KOPT-K1 (cell line): ENCODE data around the gene ADAP1.

Source experiments
- H3K27ac ChIP-seq: fragments of 200-600 bp; sonication (generic); 2 replicates; pipeline ENCODE4 v1.5.1; 2016; ENCODE audit warnings: antibody characterized with exemption, mild to moderate bottlenecking, low read depth, low read length; ENCODE audit not compliant: poor library complexity, severe bottlenecking
- H3K36me3 ChIP-seq: fragments of 200-600 bp; sonication (generic); 2 replicates; pipeline ENCODE4 v1.5.1; 2017; ENCODE audit warnings: antibody characterized with exemption, mild to moderate bottlenecking, low read length, moderate library complexity; ENCODE audit not compliant: insufficient read depth
- H3K9me3 ChIP-seq: fragments of 200-600 bp; sonication (generic); 2 replicates; pipeline ENCODE4 v1.5.1; 2017; ENCODE audit warnings: antibody characterized with exemption, low read length, mild to moderate bottlenecking; ENCODE audit not compliant: insufficient read depth, poor library complexity, severe bottlenecking

Gene ADAP1

GRCh38 chr7:920351-921070 is 34.0 kb downstream of the ADAP1 start:
- Histone ChIP-seq H3K9me3 (no peaks in the 10 kb centered on the region), H3K36me3 (no peaks in the 10 kb centered on the region), H3K27ac (no peak overlapping the region)

GRCh38 chr7:919924-920341 is 34.5 kb downstream of the ADAP1 start:
- H3K9me3 ChIP-seq: no peaks in the 10 kb centered on the region
- no peaks in the 10 kb centered on the region for H3K36me3 ChIP-seq
- no peak overlapping the region for H3K27ac ChIP-seq

GRCh38 chr7:919114-919442 is 35.4 kb downstream of the ADAP1 start:
- Histone ChIP-seq H3K9me3 (no peaks in the 10 kb centered on the region), H3K27ac (no peak overlapping the region), H3K36me3 (no peaks in the 10 kb centered on the region)

GRCh38 chr7:918441-919113 is 35.9 kb downstream of the ADAP1 start:
- Histone ChIP-seq H3K9me3 (no peaks in the 10 kb centered on the region), H3K27ac (no peak overlapping the region), H3K36me3 (no peaks in the 10 kb centered on the region)

- Histone ChIP-seq H3K9me3 (no peaks in the 10 kb centered on the region), H3K36me3 (no peaks in the 10 kb centered on the region), H3K27ac (no peak overlapping the region)
These were observed 36.4 kb downstream of the ADAP1 start for GRCh38 chr7:918118-918425.

- no peaks in the 10 kb centered on the region for H3K9me3 ChIP-seq
These were observed 37.0 kb downstream of the ADAP1 start for GRCh38 chr7:917255-918117.

GRCh38 chr7:916291-916941 is 38.1 kb downstream of the ADAP1 start:
- no peak overlapping the region for H3K27ac ChIP-seq

More at GRCh38 chr7:917255-918117, 37.0 kb downstream of the ADAP1 start:
- no peak overlapping the region for H3K27ac ChIP-seq
- no peaks in the 10 kb centered on the region for H3K36me3 ChIP-seq

GRCh38 chr7:915291-916218 is 38.9 kb downstream of the ADAP1 start:
- Histone ChIP-seq H3K9me3 (no peaks in the 10 kb centered on the region), H3K36me3 (no peaks in the 10 kb centered on the region), H3K27ac (no peak overlapping the region)

More at GRCh38 chr7:916291-916941, 38.1 kb downstream of the ADAP1 start:
- Histone ChIP-seq H3K36me3 (no peaks in the 10 kb centered on the region), H3K9me3 (no peaks in the 10 kb centered on the region)

GRCh38 chr7:914521-915194 is 39.8 kb downstream of the ADAP1 start:
- H3K36me3 ChIP-seq: no peaks in the 10 kb centered on the region
- H3K9me3 ChIP-seq: no peaks in the 10 kb centered on the region
- no peak overlapping the region for H3K27ac ChIP-seq

- Histone ChIP-seq H3K9me3 (no peaks in the 10 kb centered on the region), H3K27ac (no peak overlapping the region), H3K36me3 (no peaks in the 10 kb centered on the region)
These were observed 40.6 kb downstream of the ADAP1 start for GRCh38 chr7:913736-914520.

GRCh38 chr7:911791-912480 is 42.5 kb downstream of the ADAP1 start:
- H3K36me3 ChIP-seq: no peaks in the 10 kb centered on the region
- no peaks in the 10 kb centered on the region for H3K9me3 ChIP-seq
- no peak overlapping the region for H3K27ac ChIP-seq

GRCh38 chr7:910931-911431 is 43.5 kb downstream of the ADAP1 start:
- Histone ChIP-seq H3K36me3 (no peaks in the 10 kb centered on the region), H3K9me3 (no peaks in the 10 kb centered on the region), H3K27ac (no peak overlapping the region)

- Histone ChIP-seq H3K36me3 (no peaks in the 10 kb centered on the region), H3K27ac (no peak overlapping the region), H3K9me3 (no peaks in the 10 kb centered on the region)
These were observed 44.0 kb downstream of the ADAP1 start for GRCh38 chr7:910441-910861.
